Natural killer cell (primary cell): ENCODE data around the gene ELMO3. TPM values are rescaled to one million over a fixed set of nuclear protein-coding genes. Genes with fewer than 3 reads are reported as not detected.

ENCODE experiments used
- ATAC-seq, 3 donors: fragments of 150-1000 bp in 2 of 3; fragments of 200-7000 bp in 1 of 3; cut with Tn5 transposase; 1 replicate in 1 of 3; 2 replicates in 2 of 3; pipeline ENCODE4 v1.10.0; 2021; ENCODE audit warnings: mild to moderate bottlenecking in 2 of 3, moderate library complexity in 2 of 3
- DNase-seq, 2 donors: peaks; one replicate each; pipeline versions ENCODE4 v3.0.0 to v3.0.0-alpha.2; 2013 to 2021; ENCODE audit warnings: mixed read lengths in 1 of 2
- H3K27ac ChIP-seq: one replicate; pipeline ENCODE4 v1.5.1; 2013; ENCODE audit warnings: mild to moderate bottlenecking, low read length
- H3K27me3 ChIP-seq: one replicate; pipeline ENCODE4 v1.6.1; 2013; ENCODE audit warnings: low read length; ENCODE audit not compliant: control insufficient read depth, insufficient read depth
- H3K36me3 ChIP-seq: one replicate; pipeline ENCODE4 v1.6.1; 2013; ENCODE audit warnings: low read length; ENCODE audit not compliant: control insufficient read depth, insufficient read depth
- H3K4me1 ChIP-seq: one replicate; pipeline ENCODE4 v1.6.1; 2013; ENCODE audit warnings: low read length; ENCODE audit not compliant: control insufficient read depth, insufficient read depth
- H3K4me3 ChIP-seq: one replicate; pipeline ENCODE4 v1.5.1; 2013; ENCODE audit warnings: low read length
- H3K9me3 ChIP-seq: one replicate; pipeline ENCODE4 v1.6.1; 2013; ENCODE audit warnings: low read length; ENCODE audit not compliant: control insufficient read depth, insufficient read depth
- H3K27ac Mint-ChIP-seq, 2 donors: one replicate each; pipeline ENCODE4 v1.8.0; 2022; ENCODE audit warnings: mild to moderate bottlenecking in 2 of 2, mixed read lengths in 2 of 2, moderate library complexity in 1 of 2
- H3K27me3 Mint-ChIP-seq, 2 donors: one replicate each; pipeline ENCODE4 v1.8.0; 2022; ENCODE audit warnings: low read depth in 2 of 2, mixed read lengths in 2 of 2
- H3K36me3 Mint-ChIP-seq: one replicate; pipeline ENCODE4 v1.8.0; 2022; ENCODE audit warnings: mixed read lengths
- H3K4me1 Mint-ChIP-seq, 2 donors: one replicate each; pipeline ENCODE4 v1.8.0; 2022; ENCODE audit warnings: mixed read lengths in 2 of 2
- H3K4me3 Mint-ChIP-seq: one replicate; pipeline ENCODE4 v1.8.0; 2022; ENCODE audit warnings: mild to moderate bottlenecking, moderate library complexity, mixed read lengths
- H3K9me3 Mint-ChIP-seq, 2 donors: one replicate each; pipeline ENCODE4 v1.8.0; 2022; ENCODE audit warnings: mixed read lengths in 2 of 2
- CTCF ChIP-seq: fragments of 200-600 bp; IDR thresholded peaks from one replicate; pipeline ENCODE4 v1.8.0; 2022; ENCODE audit warnings: antibody characterized with exemption
- WGBS: methylation state at CpG from one replicate; pipeline ENCODE4 v1.1.7; 2013; ENCODE audit warnings: missing lambda C conversion rate; ENCODE audit not compliant: insufficient coverage; 5-methylcytosine and 5-hydroxymethylcytosine counted together
- intact Hi-C: fragments of 100-400 bp; cut with micrococcal nuclease; formaldehyde crosslinking; loops from one replicate; pipeline ENCODE4 v1.14.2; 2022
- total RNA-seq, 4 donors: library from RNA; stranded (reverse); fragments of 120-200 nt in 1 of 4; gene quantifications; one replicate each; pipeline versions ENCODE4 v1.2.3 to v1.2.4, GENCODE V29; 2013 to 2022

Gene ELMO3
- total RNA-seq, 3 donors from 2014 or later (not counting 1 experiment from before 2014, with no cell fraction given) = 1.9 to 3.3 (median 2.3) TPM

GRCh38 chr16:67192781-67193361 is 6.1 kb upstream of the ELMO3 start:
- WGBS = 42% methylated on average over 17 of the region's 17 CpGs
- no peak for ATAC-seq
- H3K36me3 Mint-ChIP-seq = peaks cover 14% of the 10 kb centered on the region

GRCh38 chr16:67193536-67193935 is 5.4 kb upstream of the ELMO3 start:
- peaks cover 34 to 52% of the 10 kb centered on the region in 2 donors for H3K4me1 Mint-ChIP-seq
- H3K36me3 ChIP-seq = peaks cover 42% of the 10 kb centered on the region
- peak overlapping the region; percentile 75 to 86 for H3K27ac Mint-ChIP-seq

More at GRCh38 chr16:67192781-67193361, 6.1 kb upstream of the ELMO3 start:
- Mint-ChIP-seq H3K4me3 (peak overlapping the region; percentile 92), H3K9me3 (no peaks in the 10 kb centered on the region), H3K27ac (peak overlapping the region; percentile 75 to 86), H3K27me3 (no peaks in the 10 kb centered on the region), H3K4me1 (peaks cover 34 to 52% of the 10 kb centered on the region in 2 donors)
- peak in 1 of 2 donors; percentile 40 for DNase-seq
- no peaks in the 10 kb centered on the region for H3K9me3 ChIP-seq
- H3K4me1 ChIP-seq = peaks cover 25% of the 10 kb centered on the region
- peak overlapping the region; percentile 82 for H3K4me3 ChIP-seq
- TF ChIP-seq CTCF = no peak
- H3K36me3 ChIP-seq = peaks cover 35% of the 10 kb centered on the region
- H3K27me3 ChIP-seq = no peaks in the 10 kb centered on the region
- intact Hi-C loops = loop anchor here (1.0 to 2.0 kb wide), 2 partner anchors 10 to 34 kb away; partner anchors contain the start of genes MATCAP1 and TMEM208
- H3K27ac ChIP-seq = no peak overlapping the region

DNA sequence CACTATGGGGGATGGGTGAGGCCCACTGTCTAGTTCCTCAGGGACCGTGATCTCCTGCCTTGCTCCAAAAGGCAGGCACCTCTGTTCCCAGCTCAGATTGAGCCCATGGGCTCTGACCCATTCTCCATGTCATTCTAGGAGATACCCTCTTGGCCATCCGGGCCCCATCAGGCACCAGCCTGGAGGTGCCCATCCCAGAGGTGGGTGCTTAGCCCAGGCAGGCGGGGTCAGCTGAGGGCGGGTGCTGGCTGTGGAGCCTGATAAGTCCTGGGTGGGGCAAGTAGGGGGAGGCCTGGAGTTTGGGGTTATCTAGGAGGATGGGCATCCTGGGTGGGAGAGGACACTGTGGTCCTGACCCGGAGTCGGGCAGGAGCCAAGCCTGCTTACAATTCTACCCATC is 4.7 kb upstream of the ELMO3 start:
- H3K4me1 Mint-ChIP-seq = peaks cover 34 to 52% of the 10 kb centered on the region in 2 donors
- intact Hi-C loops = no loop called here
- DNase-seq = no peak

More at GRCh38 chr16:67193536-67193935, 5.4 kb upstream of the ELMO3 start:
- Histone ChIP-seq H3K27ac (no peak overlapping the region), H3K27me3 (no peaks in the 10 kb centered on the region), H3K4me3 (no peak overlapping the region), H3K9me3 (no peaks in the 10 kb centered on the region), H3K4me1 (peaks cover 25% of the 10 kb centered on the region)
- no peak for TF ChIP-seq CTCF
- H3K9me3 Mint-ChIP-seq = no peaks in the 10 kb centered on the region
- ATAC-seq (no peak), DNase-seq (no peak)
- intact Hi-C loops = loop anchor here (2.0 kb wide), 1 partner anchor 33 kb away; the partner anchor contains the start of gene TMEM208
- peak overlapping the region; percentile 66 for H3K4me3 Mint-ChIP-seq
- H3K27me3 Mint-ChIP-seq = no peaks in the 10 kb centered on the region
- H3K36me3 Mint-ChIP-seq = peaks cover 14% of the 10 kb centered on the region

More for the DNA sequence above, 4.7 kb upstream of the ELMO3 start:
- peak overlapping the region; percentile 66 for H3K4me3 Mint-ChIP-seq
- no peaks in the 10 kb centered on the region for H3K27me3 Mint-ChIP-seq
- 96% methylated on average over 4 of the region's 6 CpGs for WGBS
- no peaks in the 10 kb centered on the region for H3K9me3 Mint-ChIP-seq
- Histone ChIP-seq H3K36me3 (peaks cover 42% of the 10 kb centered on the region), H3K27me3 (no peaks in the 10 kb centered on the region), H3K4me3 (no peak overlapping the region), H3K9me3 (no peaks in the 10 kb centered on the region), H3K4me1 (peaks cover 25% of the 10 kb centered on the region), H3K27ac (no peak overlapping the region)
- ATAC-seq = no peak
- H3K36me3 Mint-ChIP-seq = peaks cover 14% of the 10 kb centered on the region
- TF ChIP-seq CTCF = no peak
- H3K27ac Mint-ChIP-seq = peak overlapping the region; percentile 75 to 86
